IMR-90 (cell line): ENCODE data around the gene PTPRF.
"Not testable (repeated sequence)": the region's sequence is repeated elsewhere in the genome, so short reads cannot be mapped to it uniquely, and the experiment has no call there.

Experiments used
- BHLHE40 ChIP-seq: fragments of 150-350 bp; IDR thresholded peaks from 2 replicates; pipeline ENCODE4 v1.6.1; 2016; ENCODE audit warnings: mild to moderate bottlenecking, low read depth, low read length
- CEBPB ChIP-seq: IDR thresholded peaks from 2 replicates; pipeline ENCODE4 v1.6.1; 2012; ENCODE audit warnings: low read depth, low read length, improper control_type of control experiment
- CHD1 ChIP-seq: IDR thresholded peaks from 2 replicates; pipeline ENCODE4 v1.6.1; 2012; ENCODE audit warnings: low read depth, low read length, improper control_type of control experiment
- CTCF ChIP-seq: conservative IDR thresholded peaks from 2 replicates; pipeline ENCODE4 v1.5.1; 2012; ENCODE audit warnings: mild to moderate bottlenecking, low read depth, low read length, improper control_type of control experiment
- ELK1 ChIP-seq: fragments of 150-350 bp; IDR thresholded peaks from 2 replicates; pipeline ENCODE4 v1.6.1; 2016; ENCODE audit warnings: low read depth, mild to moderate bottlenecking, low read length, moderate library complexity, borderline replicate concordance
- MAFK ChIP-seq: IDR thresholded peaks from 2 replicates; pipeline ENCODE4 v1.6.1; 2012; ENCODE audit warnings: low read depth, low read length, improper control_type of control experiment
- MXI1 ChIP-seq: IDR thresholded peaks from 2 replicates; pipeline ENCODE4 v1.6.1; 2012; ENCODE audit warnings: low read depth, mild to moderate bottlenecking, low read length, moderate library complexity, borderline replicate concordance
- NFE2L2 ChIP-seq: fragments of 150-350 bp; IDR thresholded peaks from 2 replicates; pipeline ENCODE4 v1.6.1; 2016; ENCODE audit warnings: low read depth, mild to moderate bottlenecking, low read length
- POLR2A ChIP-seq: IDR thresholded peaks from 2 replicates; pipeline ENCODE4 v1.6.1; 2012; ENCODE audit warnings: mild to moderate bottlenecking, low read depth, low read length
- RAD21 ChIP-seq: IDR thresholded peaks from 2 replicates; pipeline ENCODE4 v1.6.1; 2012; ENCODE audit warnings: low read length, improper control_type of control experiment
- RFX5 ChIP-seq: IDR thresholded peaks from 2 replicates; pipeline ENCODE4 v1.8.0; 2012; ENCODE audit warnings: low read depth, mild to moderate bottlenecking, low read length, moderate library complexity
- SMC3 ChIP-seq: fragments of 150-350 bp; IDR thresholded peaks from 2 replicates; pipeline ENCODE4 v1.6.1; 2016; ENCODE audit warnings: low read depth, mild to moderate bottlenecking, antibody characterized with exemption, low read length, moderate library complexity

GRCh38 chr1:43549394-43549793, 18.7 kb downstream of the PTPRF start:
- TF ChIP-seq MAFK, POLR2A, CTCF, CHD1, CEBPB, RAD21, RFX5, MXI1, SMC3, NFE2L2, ELK1, BHLHE40: not testable (repeated sequence)
